Right renal cortex interstitium (tissue), 3 donors: ENCODE data around the gene TEX13C. TPM values are rescaled to one million over a fixed set of nuclear protein-coding genes. Genes with fewer than 3 reads are reported as not detected.
"Not testable (repeated sequence)": the region's sequence is repeated elsewhere in the genome, so short reads cannot be mapped to it uniquely, and the experiment has no call there.

Experiments used
- DNase-seq, 3 donors: peaks; one replicate each; pipeline ENCODE4 v3.0.0-alpha.2; 2013; ENCODE audit warnings: low read depth in 3 of 3, low spot score in 2 of 3
- polyA plus RNA-seq, 3 donors: library from polyadenylated mRNA; unstranded; fragments of 120-200 nt; gene quantifications; one replicate each; pipeline ENCODE4 v1.2.1, GENCODE V29; 2013; ENCODE audit not compliant: insufficient read length in 3 of 3

Gene TEX13C
- polyA plus RNA-seq, result not detected

- no peak for DNase-seq
These were observed at the start of gene TEX13C for GRCh38 chrX:125319646-125320521. TEX13C (plus strand) TSS chrX:125319871; CDS start chrX:125320120, 249 bp downstream.

- DNase-seq, result no peak
These were observed 32.4 kb upstream of the TEX13C start for GRCh38 chrX:125287282-125287681.

- DNase-seq, result no peak
These were observed 31.3 kb upstream of the TEX13C start for GRCh38 chrX:125288343-125288742.

GRCh38 chrX:125289209-125289608 lies 30.5 kb upstream of the TEX13C start:
- no peak for DNase-seq

- no peak for DNase-seq
These were observed 29.8 kb upstream of the TEX13C start for GRCh38 chrX:125289920-125290319.

GRCh38 chrX:125291124-125291523 lies 28.5 kb upstream of the TEX13C start:
- no peak for DNase-seq

- no peak for DNase-seq
These were observed 25.6 kb upstream of the TEX13C start for GRCh38 chrX:125293850-125294780.

GRCh38 chrX:125295337-125295736 lies 24.3 kb upstream of the TEX13C start:
- DNase-seq, result no peak

- no peak for DNase-seq
These were observed 20.8 kb upstream of the TEX13C start for GRCh38 chrX:125298871-125299270.

- DNase-seq, result no peak
These were observed 13.3 kb upstream of the TEX13C start for GRCh38 chrX:125306335-125306866.

GRCh38 chrX:125308653-125309052 lies 11.0 kb upstream of the TEX13C start:
- DNase-seq, result no peak

GRCh38 chrX:125319166-125319565 lies 505 bp upstream of the TEX13C start:
- not testable (repeated sequence) for DNase-seq

GRCh38 chrX:125322431-125322830 lies 2.8 kb downstream of the TEX13C start:
- no peak for DNase-seq

- no peak for DNase-seq
These were observed 6.9 kb downstream of the TEX13C start for GRCh38 chrX:125326599-125326998.

GRCh38 chrX:125327891-125328290 lies 8.2 kb downstream of the TEX13C start:
- DNase-seq, result no peak

GRCh38 chrX:125333583-125333982 lies 13.9 kb downstream of the TEX13C start:
- DNase-seq, result no peak

GRCh38 chrX:125340490-125340889 lies 20.8 kb downstream of the TEX13C start:
- no peak for DNase-seq

- DNase-seq, result no peak
These were observed 54.5 kb downstream of the TEX13C start for GRCh38 chrX:125374169-125374568.
